DOHH2 (cell line): ENCODE measurements around the gene MYO1D.
A peak's percentile ranks its signal among the peaks of the same experiment; 100 is the strongest.

Source experiments
- H3F3A ChIP-seq: fragments of 200-600 bp; sonication (generic), shearing (Covaris generic); 2 replicates; pipeline ENCODE4 v1.6.0; 2016; ENCODE audit warnings: antibody characterized with exemption, mild to moderate bottlenecking; ENCODE audit not compliant: control insufficient read depth, insufficient read depth
- H3K27ac ChIP-seq: fragments of 200-600 bp; sonication (generic); 2 replicates; pipeline ENCODE4 v1.5.1; 2014; ENCODE audit warnings: low read depth, mild to moderate bottlenecking, low read length, moderate library complexity
- H3K27me3 ChIP-seq: fragments of 200-600 bp; sonication (generic); 2 replicates; pipeline ENCODE4 v1.6.1; 2014; ENCODE audit warnings: mild to moderate bottlenecking, low read length, mixed read lengths; ENCODE audit not compliant: control insufficient read depth
- H3K36me3 ChIP-seq: fragments of 200-600 bp; sonication (generic); 2 replicates; pipeline ENCODE4 v1.6.1; 2014; ENCODE audit warnings: mild to moderate bottlenecking, low read length, moderate library complexity, mixed read lengths; ENCODE audit not compliant: control insufficient read depth
- H3K4me1 ChIP-seq: fragments of 200-600 bp; sonication (generic); 2 replicates; pipeline ENCODE4 v1.6.1; 2014; ENCODE audit warnings: mild to moderate bottlenecking, low read length, mixed read lengths; ENCODE audit not compliant: control insufficient read depth
- H3K4me2 ChIP-seq: fragments of 200-600 bp; sonication (generic); 2 replicates; pipeline ENCODE4 v1.6.0; 2014; ENCODE audit warnings: mild to moderate bottlenecking, low read length, moderate library complexity
- H3K4me3 ChIP-seq: fragments of 200-600 bp; sonication (generic); 2 replicates; pipeline ENCODE4 v1.5.1; 2014; ENCODE audit warnings: mild to moderate bottlenecking, low read length, mixed read lengths
- H3K79me2 ChIP-seq: fragments of 200-600 bp; sonication (generic); 2 replicates; pipeline ENCODE4 v1.6.1; 2014; ENCODE audit warnings: mild to moderate bottlenecking, low read length, mixed read lengths; ENCODE audit not compliant: control insufficient read depth
- H3K9me2 ChIP-seq: fragments of 200-600 bp; sonication (generic); replicated peaks from 2 replicates; pipeline ENCODE4 v1.6.1; 2014; ENCODE audit warnings: mild to moderate bottlenecking, low read length, mixed read lengths; ENCODE audit not compliant: control insufficient read depth
- H3K9me3 ChIP-seq: fragments of 200-600 bp; sonication (generic); 2 replicates; pipeline ENCODE4 v1.6.1; 2014; ENCODE audit warnings: antibody characterized with exemption, low read length, mixed read lengths; ENCODE audit not compliant: control insufficient read depth, insufficient read depth
- H4K20me1 ChIP-seq: fragments of 200-600 bp; sonication (generic); 2 replicates; pipeline ENCODE4 v1.6.0; 2014; ENCODE audit warnings: low read depth, mild to moderate bottlenecking, antibody characterized with exemption, low read length, moderate library complexity; ENCODE audit not compliant: control insufficient read depth, insufficient read depth
- CTCF ChIP-seq: fragments of 200-600 bp; sonication (generic); IDR thresholded peaks from one replicate; pipeline ENCODE4 v1.5.1; 2014; ENCODE audit warnings: antibody characterized with exemption, mild to moderate bottlenecking, low read depth, low read length; ENCODE audit not compliant: poor library complexity, severe bottlenecking
- EZH2phosphoT487 ChIP-seq: fragments of 200-600 bp; sonication (generic); IDR thresholded peaks from 2 replicates; pipeline ENCODE4 v1.6.1; 2017; ENCODE audit warnings: borderline replicate concordance, mild to moderate bottlenecking, antibody characterized with exemption, low read length, moderate library complexity, mixed read lengths

The MYO1D gene

GRCh38 chr17:32792207-32792606 lies 84.7 kb downstream of the MYO1D start:
- Histone ChIP-seq H3K27me3 (no peaks in the 10 kb centered on the region), H3K9me3 (no peaks in the 10 kb centered on the region), H3K36me3 (no peaks in the 10 kb centered on the region), H4K20me1 (no peaks in the 10 kb centered on the region), H3K9me2 (no peaks in the 10 kb centered on the region), H3K79me2 (no peaks in the 10 kb centered on the region), H3K4me2 (no peak overlapping the region), H3K27ac (no peak overlapping the region), H3F3A (no peaks in the 10 kb centered on the region; the same call in 1 of the 2 replicates), H3K4me1 (no peaks in the 10 kb centered on the region), H3K4me3 (no peak overlapping the region)
- TF ChIP-seq CTCF (no peak), EZH2phosphoT487 (no peak)

- H3K4me3 ChIP-seq = no peak overlapping the region
- no peaks in the 10 kb centered on the region for H3K79me2 ChIP-seq
- no peak overlapping the region for H3K27ac ChIP-seq
- H3K36me3 ChIP-seq = no peaks in the 10 kb centered on the region
- peaks cover 4% of the 10 kb centered on the region; the same call in 1 of the 2 replicates for H3K4me1 ChIP-seq
- no peaks in the 10 kb centered on the region for H3K9me3 ChIP-seq
- H4K20me1 ChIP-seq = no peaks in the 10 kb centered on the region
- H3K27me3 ChIP-seq = no peaks in the 10 kb centered on the region
- H3K4me2 ChIP-seq = no peak overlapping the region
- TF ChIP-seq EZH2phosphoT487 = no peak
- TF ChIP-seq CTCF = no peak
- H3F3A ChIP-seq = no peaks in the 10 kb centered on the region
- no peaks in the 10 kb centered on the region for H3K9me2 ChIP-seq
Measured at GRCh38 chr17:32786169-32786568, 90.8 kb downstream of the MYO1D start.

- H3K9me3 ChIP-seq = no peaks in the 10 kb centered on the region
- no peaks in the 10 kb centered on the region for H3K9me2 ChIP-seq
- no peak for TF ChIP-seq EZH2phosphoT487
- no peak for TF ChIP-seq CTCF
- no peaks in the 10 kb centered on the region for H3K27me3 ChIP-seq
- no peaks in the 10 kb centered on the region for H3F3A ChIP-seq
- no peak overlapping the region for H3K4me3 ChIP-seq
- H4K20me1 ChIP-seq = no peaks in the 10 kb centered on the region
- no peak overlapping the region for H3K27ac ChIP-seq
- H3K4me2 ChIP-seq = no peak overlapping the region
- peaks cover 4% of the 10 kb centered on the region; the same call in 1 of the 2 replicates for H3K4me1 ChIP-seq
- H3K79me2 ChIP-seq = no peaks in the 10 kb centered on the region
- no peaks in the 10 kb centered on the region for H3K36me3 ChIP-seq
Measured at GRCh38 chr17:32784113-32784512, 92.8 kb downstream of the MYO1D start.

GRCh38 chr17:32783602-32784001 lies 93.3 kb downstream of the MYO1D start:
- no peaks in the 10 kb centered on the region for H3K27me3 ChIP-seq
- TF ChIP-seq CTCF = peak; percentile 74
- TF ChIP-seq EZH2phosphoT487 = no peak
- H3K36me3 ChIP-seq = no peaks in the 10 kb centered on the region
- no peaks in the 10 kb centered on the region for H3K9me2 ChIP-seq
- H3K27ac ChIP-seq = no peak overlapping the region
- H3F3A ChIP-seq = no peaks in the 10 kb centered on the region
- no peak overlapping the region for H3K4me2 ChIP-seq
- no peaks in the 10 kb centered on the region for H4K20me1 ChIP-seq
- H3K4me3 ChIP-seq = no peak overlapping the region
- peaks cover 4% of the 10 kb centered on the region; the same call in 1 of the 2 replicates for H3K4me1 ChIP-seq
- no peaks in the 10 kb centered on the region for H3K79me2 ChIP-seq
- H3K9me3 ChIP-seq = no peaks in the 10 kb centered on the region
